Tibial nerve (tissue), 3 donors: ENCODE data around the gene SLC25A43.

ENCODE experiments used
- POLR2A ChIP-seq, 2 donors: fragments of 450-650 bp; IDR thresholded peaks; one replicate each; pipeline ENCODE4 v1.6.1; 2017; ENCODE audit warnings: antibody characterized with exemption in 2 of 2, mild to moderate bottlenecking in 2 of 2, moderate library complexity in 2 of 2
- TF ChIP-seq, protein P1 (sequence below), 5 experiments: fragments of 200-600 bp in 3 of 5; fragments of 450-650 bp in 2 of 5; sonication (generic) in 3 of 5; IDR thresholded peaks; one replicate each; pipeline ENCODE4 v1.5.1; 2016 to 2019; ENCODE audit warnings: antibody characterized with exemption in 5 of 5, mild to moderate bottlenecking in 3 of 5, moderate library complexity in 2 of 5

- TF ChIP-seq, protein P1, sequence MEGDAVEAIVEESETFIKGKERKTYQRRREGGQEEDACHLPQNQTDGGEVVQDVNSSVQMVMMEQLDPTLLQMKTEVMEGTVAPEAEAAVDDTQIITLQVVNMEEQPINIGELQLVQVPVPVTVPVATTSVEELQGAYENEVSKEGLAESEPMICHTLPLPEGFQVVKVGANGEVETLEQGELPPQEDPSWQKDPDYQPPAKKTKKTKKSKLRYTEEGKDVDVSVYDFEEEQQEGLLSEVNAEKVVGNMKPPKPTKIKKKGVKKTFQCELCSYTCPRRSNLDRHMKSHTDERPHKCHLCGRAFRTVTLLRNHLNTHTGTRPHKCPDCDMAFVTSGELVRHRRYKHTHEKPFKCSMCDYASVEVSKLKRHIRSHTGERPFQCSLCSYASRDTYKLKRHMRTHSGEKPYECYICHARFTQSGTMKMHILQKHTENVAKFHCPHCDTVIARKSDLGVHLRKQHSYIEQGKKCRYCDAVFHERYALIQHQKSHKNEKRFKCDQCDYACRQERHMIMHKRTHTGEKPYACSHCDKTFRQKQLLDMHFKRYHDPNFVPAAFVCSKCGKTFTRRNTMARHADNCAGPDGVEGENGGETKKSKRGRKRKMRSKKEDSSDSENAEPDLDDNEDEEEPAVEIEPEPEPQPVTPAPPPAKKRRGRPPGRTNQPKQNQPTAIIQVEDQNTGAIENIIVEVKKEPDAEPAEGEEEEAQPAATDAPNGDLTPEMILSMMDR (IDR thresholded peaks at IDR 0.05): no peak
- TF ChIP-seq POLR2A (IDR thresholded peaks at IDR 0.05): no peak
Measured at GRCh38 chrX:119497185-119497584, 98.0 kb downstream of the SLC25A43 start.
